ENCODE results near the gene TMEM212.

DNA sequence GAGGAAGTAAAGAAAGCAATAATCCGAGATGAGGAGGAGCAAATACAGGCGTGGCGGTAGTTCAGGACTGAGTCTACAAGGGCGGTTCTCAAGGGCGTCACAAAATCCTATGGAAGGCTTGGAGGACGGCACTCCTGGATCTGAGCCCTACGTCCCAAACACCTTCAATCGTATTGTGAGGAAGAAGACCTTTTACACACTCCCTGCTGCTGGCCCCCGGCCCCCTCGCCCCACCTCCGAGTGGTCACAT lies 33.6 kb upstream of the TMEM212 start:
- TF ChIP-seq, protein P1, sequence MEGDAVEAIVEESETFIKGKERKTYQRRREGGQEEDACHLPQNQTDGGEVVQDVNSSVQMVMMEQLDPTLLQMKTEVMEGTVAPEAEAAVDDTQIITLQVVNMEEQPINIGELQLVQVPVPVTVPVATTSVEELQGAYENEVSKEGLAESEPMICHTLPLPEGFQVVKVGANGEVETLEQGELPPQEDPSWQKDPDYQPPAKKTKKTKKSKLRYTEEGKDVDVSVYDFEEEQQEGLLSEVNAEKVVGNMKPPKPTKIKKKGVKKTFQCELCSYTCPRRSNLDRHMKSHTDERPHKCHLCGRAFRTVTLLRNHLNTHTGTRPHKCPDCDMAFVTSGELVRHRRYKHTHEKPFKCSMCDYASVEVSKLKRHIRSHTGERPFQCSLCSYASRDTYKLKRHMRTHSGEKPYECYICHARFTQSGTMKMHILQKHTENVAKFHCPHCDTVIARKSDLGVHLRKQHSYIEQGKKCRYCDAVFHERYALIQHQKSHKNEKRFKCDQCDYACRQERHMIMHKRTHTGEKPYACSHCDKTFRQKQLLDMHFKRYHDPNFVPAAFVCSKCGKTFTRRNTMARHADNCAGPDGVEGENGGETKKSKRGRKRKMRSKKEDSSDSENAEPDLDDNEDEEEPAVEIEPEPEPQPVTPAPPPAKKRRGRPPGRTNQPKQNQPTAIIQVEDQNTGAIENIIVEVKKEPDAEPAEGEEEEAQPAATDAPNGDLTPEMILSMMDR (IDR thresholded peaks at IDR 0.05): no peak
- no peak for TF ChIP-seq POLR2A (IDR thresholded peaks at IDR 0.05)

Measured in heart left ventricle (tissue), 13 donors.